Nephron (organoid): ENCODE data around the gene ILK.

Source experiments
- H3K27ac Mint-ChIP-seq, 3 experiments: 2 replicates each; pipeline ENCODE4 v1.8.0; 2020; ENCODE audit warnings: mixed read lengths in 3 of 3, mild to moderate bottlenecking in 2 of 3, moderate library complexity in 1 of 3
- H3K27me3 Mint-ChIP-seq: 2 replicates; pipeline ENCODE4 v1.8.0; 2021; ENCODE audit warnings: low read depth, mild to moderate bottlenecking, moderate library complexity, mixed read lengths
- H3K36me3 Mint-ChIP-seq: 2 replicates; pipeline ENCODE4 v1.8.0; 2020; ENCODE audit warnings: low read depth, mixed read lengths
- H3K4me1 Mint-ChIP-seq: 2 replicates; pipeline ENCODE4 v1.8.0; 2020; ENCODE audit warnings: mixed read lengths
- H3K4me3 Mint-ChIP-seq, 3 experiments: 2 replicates each; pipeline ENCODE4 v1.8.0; 2020; ENCODE audit warnings: mild to moderate bottlenecking in 3 of 3, mixed read lengths in 3 of 3, moderate library complexity in 2 of 3
- H3K9me3 Mint-ChIP-seq: 2 replicates; pipeline ENCODE4 v1.8.0; 2020; ENCODE audit warnings: mixed read lengths
- CTCF ChIP-seq, 3 experiments: fragments of 200-600 bp; sonication (generic); IDR thresholded peaks; one replicate each; pipeline ENCODE4 v1.5.0; 2021; ENCODE audit warnings: antibody characterized with exemption in 3 of 3; ENCODE audit not compliant: unreplicated experiment in 3 of 3

Gene ILK

GRCh38 chr11:6566704-6567370, 36.7 kb upstream of the ILK start:
- H3K4me1 Mint-ChIP-seq, result peaks cover 21% of the 10 kb centered on the region
- no peak for TF ChIP-seq CTCF (IDR thresholded peaks at IDR 0.05; ENCODE audit: unreplicated experiment in 3 of 3)
- H3K27me3 Mint-ChIP-seq, result no peaks in the 10 kb centered on the region
- H3K27ac Mint-ChIP-seq, result peak overlapping the region in 2 of 3 experiments; percentile 32 to 46
- no peak overlapping the region for H3K4me3 Mint-ChIP-seq
- peaks cover 13% of the 10 kb centered on the region for H3K36me3 Mint-ChIP-seq
- no peaks in the 10 kb centered on the region for H3K9me3 Mint-ChIP-seq

GRCh38 chr11:6567371-6567745, 36.2 kb upstream of the ILK start:
- TF ChIP-seq CTCF (IDR thresholded peaks at IDR 0.05; ENCODE audit: unreplicated experiment in 3 of 3), result no peak

GRCh38 chr11:6568191-6568918, 35.2 kb upstream of the ILK start:
- H3K9me3 Mint-ChIP-seq, result no peaks in the 10 kb centered on the region
- no peak for TF ChIP-seq CTCF (IDR thresholded peaks at IDR 0.05; ENCODE audit: unreplicated experiment in 3 of 3)
- peak overlapping the region; percentile 86 to 98 (median 93) for H3K27ac Mint-ChIP-seq
- peaks cover 24% of the 10 kb centered on the region for H3K36me3 Mint-ChIP-seq
- peak overlapping the region in 1 of 3 experiments; percentile 3 for H3K4me3 Mint-ChIP-seq
- no peaks in the 10 kb centered on the region for H3K27me3 Mint-ChIP-seq
- H3K4me1 Mint-ChIP-seq, result peaks cover 20% of the 10 kb centered on the region

More at GRCh38 chr11:6567371-6567745, 36.2 kb upstream of the ILK start:
- Mint-ChIP-seq H3K4me1 (peaks cover 19% of the 10 kb centered on the region), H3K9me3 (no peaks in the 10 kb centered on the region), H3K36me3 (peaks cover 18% of the 10 kb centered on the region), H3K27me3 (no peaks in the 10 kb centered on the region), H3K27ac (no peak overlapping the region), H3K4me3 (no peak overlapping the region)

- no peaks in the 10 kb centered on the region for H3K9me3 Mint-ChIP-seq
Observed at GRCh38 chr11:6569706-6570105, 33.9 kb upstream of the ILK start.

GRCh38 chr11:6570691-6571427, 32.7 kb upstream of the ILK start:
- Mint-ChIP-seq H3K27me3 (no peaks in the 10 kb centered on the region), H3K27ac (no peak overlapping the region), H3K4me1 (peaks cover 25% of the 10 kb centered on the region), H3K4me3 (no peak overlapping the region), H3K9me3 (no peaks in the 10 kb centered on the region), H3K36me3 (peaks cover 24% of the 10 kb centered on the region)
- no peak for TF ChIP-seq CTCF (IDR thresholded peaks at IDR 0.05; ENCODE audit: unreplicated experiment in 3 of 3)

More at GRCh38 chr11:6569706-6570105, 33.9 kb upstream of the ILK start:
- no peak for TF ChIP-seq CTCF (IDR thresholded peaks at IDR 0.05; ENCODE audit: unreplicated experiment in 3 of 3)
- peaks cover 20% of the 10 kb centered on the region for H3K4me1 Mint-ChIP-seq
- no peak overlapping the region for H3K4me3 Mint-ChIP-seq
- no peaks in the 10 kb centered on the region for H3K27me3 Mint-ChIP-seq
- H3K36me3 Mint-ChIP-seq, result peaks cover 24% of the 10 kb centered on the region
- peak overlapping the region; percentile 25 to 98 (median 70) for H3K27ac Mint-ChIP-seq
